Keratinocyte (primary cell): ENCODE results near the gene PRRC2B.
"Not testable (repeated sequence)": the region's sequence is repeated elsewhere in the genome, so short reads cannot be mapped to it uniquely, and the experiment has no call there.

Experiments used
- EZH2 ChIP-seq: IDR thresholded peaks from one replicate; pipeline ENCODE4 v1.6.1; 2012; ENCODE audit warnings: inconsistent platforms, mild to moderate bottlenecking, low read length, moderate library complexity
- TF ChIP-seq, protein P1 (sequence below), 3 experiments: IDR thresholded peaks in 1 of 3; conservative IDR thresholded peaks in 1 of 3; optimal IDR thresholded peaks in 1 of 3; 2 replicates in 2 of 3; 3 replicates in 1 of 3; pipeline versions ENCODE3 to v1.5.1; 2011; ENCODE audit warnings: low read length in 3 of 3, mild to moderate bottlenecking in 3 of 3, moderate library complexity in 2 of 3, control low read depth in 1 of 3, inconsistent platforms in 1 of 3; ENCODE audit not compliant: insufficient read depth in 2 of 3; ENCODE audit errors: extremely low read depth in 1 of 3

DNA sequence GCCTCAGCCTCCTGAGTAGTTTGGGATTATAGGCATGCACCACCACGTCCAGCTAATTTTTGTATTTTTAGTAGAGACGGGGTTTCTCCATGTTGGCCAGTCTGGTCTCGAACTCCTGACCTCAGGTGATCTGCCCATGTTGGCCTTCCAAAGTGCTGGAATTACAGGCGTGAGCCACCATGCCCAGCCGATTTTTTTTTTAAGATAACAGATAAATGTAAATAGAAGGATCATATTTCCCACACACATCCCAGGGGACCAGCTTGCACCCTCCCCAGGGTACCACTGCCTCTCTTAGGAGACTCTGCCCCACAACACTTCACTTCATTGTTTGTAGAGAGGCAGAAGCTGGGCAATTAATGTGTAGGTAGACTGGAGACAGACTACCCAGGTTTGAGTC is 19.2 kb upstream of the PRRC2B start:
- TF ChIP-seq, protein P1, sequence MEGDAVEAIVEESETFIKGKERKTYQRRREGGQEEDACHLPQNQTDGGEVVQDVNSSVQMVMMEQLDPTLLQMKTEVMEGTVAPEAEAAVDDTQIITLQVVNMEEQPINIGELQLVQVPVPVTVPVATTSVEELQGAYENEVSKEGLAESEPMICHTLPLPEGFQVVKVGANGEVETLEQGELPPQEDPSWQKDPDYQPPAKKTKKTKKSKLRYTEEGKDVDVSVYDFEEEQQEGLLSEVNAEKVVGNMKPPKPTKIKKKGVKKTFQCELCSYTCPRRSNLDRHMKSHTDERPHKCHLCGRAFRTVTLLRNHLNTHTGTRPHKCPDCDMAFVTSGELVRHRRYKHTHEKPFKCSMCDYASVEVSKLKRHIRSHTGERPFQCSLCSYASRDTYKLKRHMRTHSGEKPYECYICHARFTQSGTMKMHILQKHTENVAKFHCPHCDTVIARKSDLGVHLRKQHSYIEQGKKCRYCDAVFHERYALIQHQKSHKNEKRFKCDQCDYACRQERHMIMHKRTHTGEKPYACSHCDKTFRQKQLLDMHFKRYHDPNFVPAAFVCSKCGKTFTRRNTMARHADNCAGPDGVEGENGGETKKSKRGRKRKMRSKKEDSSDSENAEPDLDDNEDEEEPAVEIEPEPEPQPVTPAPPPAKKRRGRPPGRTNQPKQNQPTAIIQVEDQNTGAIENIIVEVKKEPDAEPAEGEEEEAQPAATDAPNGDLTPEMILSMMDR (optimal IDR thresholded peaks at IDR 0.05 in 1 of 3, IDR thresholded peaks at IDR 0.05 in 1 of 3, conservative IDR thresholded peaks at IDR 0.05 in 1 of 3; ENCODE audit: extremely low read depth in 1 of 3, insufficient read depth in 2 of 3, low read length in 3 of 3), result not testable (repeated sequence)
- TF ChIP-seq EZH2, result not testable (repeated sequence)
